PC-9 (cell line): ENCODE data around the gene NTM. TPM values are rescaled to one million over a fixed set of nuclear protein-coding genes. Genes with fewer than 3 reads are reported as not detected.
A peak's percentile ranks its signal among the peaks of the same experiment; 100 is the strongest.

Experiments
- BruUV-seq: library from RNA; stranded (reverse); fragments of 400-500 nt; replicated peaks from 2 replicates; lab custom pipeline; 2021; lab: Mats Ljungman, UMichigan
- CTCF ChIA-PET: fragments of 300-600 bp; sonication (Branson Sonifier 250); formaldehyde crosslinking; loops from one replicate; lab custom pipeline; 2022; ENCODE audit warnings: antibody characterized with exemption; lab: Charles Lee
- POLR2A ChIA-PET: fragments of 300-600 bp; sonication (Branson Sonifier 250); formaldehyde crosslinking; loops from one replicate; lab custom pipeline; 2022; ENCODE audit warnings: antibody characterized with exemption; ENCODE audit not compliant: unreplicated experiment; lab: Charles Lee
- DNase-seq, 2 experiments: peaks; one replicate each; pipeline versions ENCODE4 v3.0.0 to v3.0.0-alpha.2; 2015 to 2022; ENCODE audit warnings: mixed read lengths in 1 of 2
- H2AFZ ChIP-seq: fragments of 200-600 bp; sonication (generic); 2 replicates; pipeline ENCODE4 v1.8.1; 2017; ENCODE audit warnings: antibody characterized with exemption
- H3F3A ChIP-seq: fragments of 200-600 bp; sonication (generic); 2 replicates; pipeline ENCODE4 v1.8.1; 2017; ENCODE audit warnings: antibody characterized with exemption, mild to moderate bottlenecking, low read depth; ENCODE audit not compliant: insufficient read depth
- H3K27ac ChIP-seq: fragments of 200-600 bp; sonication (generic); 2 replicates; pipeline ENCODE4 v1.6.1; 2016; ENCODE audit warnings: mixed run types
- H3K27me3 ChIP-seq: fragments of 200-600 bp; sonication (generic); 2 replicates; pipeline ENCODE4 v1.6.1; 2016; ENCODE audit warnings: low read depth, mixed run types; ENCODE audit not compliant: insufficient read depth
- H3K36me3 ChIP-seq: fragments of 200-600 bp; sonication (generic); 2 replicates; pipeline ENCODE4 v1.6.1; 2016; ENCODE audit warnings: low read depth, mixed run types
- H3K4me1 ChIP-seq: fragments of 200-600 bp; sonication (generic); replicated peaks from 2 replicates; pipeline ENCODE4 v1.6.1; 2016; ENCODE audit warnings: mixed run types; ENCODE audit not compliant: insufficient read depth
- H3K4me2 ChIP-seq: fragments of 200-600 bp; sonication (generic); 2 replicates; pipeline ENCODE4 v1.6.1; 2017; ENCODE audit warnings: mixed run types
- H3K4me3 ChIP-seq: fragments of 200-600 bp; sonication (generic); 2 replicates; pipeline ENCODE4 v1.6.1; 2016; ENCODE audit warnings: mixed run types
- H3K79me2 ChIP-seq: fragments of 200-600 bp; sonication (generic); 2 replicates; pipeline ENCODE4 v1.6.1; 2017; ENCODE audit warnings: low read depth, mixed run types
- H3K9me2 ChIP-seq: fragments of 200-600 bp; sonication (generic); 2 replicates; pipeline ENCODE4 v1.8.1; 2017; ENCODE audit warnings: mild to moderate bottlenecking; ENCODE audit not compliant: insufficient read depth
- H3K9me3 ChIP-seq: fragments of 200-600 bp; sonication (generic); 2 replicates; pipeline ENCODE4 v1.8.1; 2016; ENCODE audit warnings: low read depth; ENCODE audit not compliant: insufficient read depth
- H4K20me1 ChIP-seq: fragments of 200-600 bp; sonication (generic); 2 replicates; pipeline ENCODE4 v1.8.1; 2017; ENCODE audit not compliant: insufficient read depth
- EZH2 ChIP-seq: fragments of 200-600 bp; sonication (generic); IDR thresholded peaks from 2 replicates; pipeline ENCODE4 v1.8.0; 2017; ENCODE audit warnings: antibody characterized with exemption, low read depth
- intact Hi-C: fragments of 100-400 bp; cut with micrococcal nuclease; formaldehyde crosslinking; loops from one replicate; pipeline ENCODE4 v1.10.0; 2022; ENCODE audit not compliant: unreplicated experiment
- total RNA-seq: library from RNA; stranded (reverse); gene quantifications from 2 replicates; pipeline ENCODE4 v1.2.3, GENCODE V29; 2021
- TF ChIP-seq, protein P1 (sequence below): fragments of 200-600 bp; sonication (generic); conservative IDR thresholded peaks from 2 replicates; pipeline ENCODE4 v1.6.1; 2017; ENCODE audit warnings: mixed run types, antibody characterized with exemption, mild to moderate bottlenecking, moderate library complexity

NTM gene
- total RNA-seq, 1 experiment from 2014 or later: not detected

- no peaks in the 10 kb centered on the region for H3K9me3 ChIP-seq
- H3K9me2 ChIP-seq: no peaks in the 10 kb centered on the region
- no peak for DNase-seq
- no peak overlapping the region for H2AFZ ChIP-seq
- H3K27ac ChIP-seq: no peak overlapping the region
- H3F3A ChIP-seq: no peaks in the 10 kb centered on the region
- BruUV-seq: no TSS peak
- no peak overlapping the region for H3K4me3 ChIP-seq
- TF ChIP-seq, protein P1, sequence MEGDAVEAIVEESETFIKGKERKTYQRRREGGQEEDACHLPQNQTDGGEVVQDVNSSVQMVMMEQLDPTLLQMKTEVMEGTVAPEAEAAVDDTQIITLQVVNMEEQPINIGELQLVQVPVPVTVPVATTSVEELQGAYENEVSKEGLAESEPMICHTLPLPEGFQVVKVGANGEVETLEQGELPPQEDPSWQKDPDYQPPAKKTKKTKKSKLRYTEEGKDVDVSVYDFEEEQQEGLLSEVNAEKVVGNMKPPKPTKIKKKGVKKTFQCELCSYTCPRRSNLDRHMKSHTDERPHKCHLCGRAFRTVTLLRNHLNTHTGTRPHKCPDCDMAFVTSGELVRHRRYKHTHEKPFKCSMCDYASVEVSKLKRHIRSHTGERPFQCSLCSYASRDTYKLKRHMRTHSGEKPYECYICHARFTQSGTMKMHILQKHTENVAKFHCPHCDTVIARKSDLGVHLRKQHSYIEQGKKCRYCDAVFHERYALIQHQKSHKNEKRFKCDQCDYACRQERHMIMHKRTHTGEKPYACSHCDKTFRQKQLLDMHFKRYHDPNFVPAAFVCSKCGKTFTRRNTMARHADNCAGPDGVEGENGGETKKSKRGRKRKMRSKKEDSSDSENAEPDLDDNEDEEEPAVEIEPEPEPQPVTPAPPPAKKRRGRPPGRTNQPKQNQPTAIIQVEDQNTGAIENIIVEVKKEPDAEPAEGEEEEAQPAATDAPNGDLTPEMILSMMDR: no peak
- no peak for TF ChIP-seq EZH2
- POLR2A ChIA-PET: no interaction called here
- CTCF ChIA-PET: no interaction called here
- intact Hi-C loops: no loop called here
- H3K4me1 ChIP-seq: no peaks in the 10 kb centered on the region
- H3K79me2 ChIP-seq: no peaks in the 10 kb centered on the region
- H3K27me3 ChIP-seq: no peaks in the 10 kb centered on the region
- H4K20me1 ChIP-seq: no peaks in the 10 kb centered on the region
- no peak overlapping the region for H3K4me2 ChIP-seq
- H3K36me3 ChIP-seq: no peaks in the 10 kb centered on the region
Measured at GRCh38 chr11:132161403-132162078, 791.1 kb downstream of the NTM start.

GRCh38 chr11:132168344-132168981 lies 798.0 kb downstream of the NTM start:
- CTCF ChIA-PET: no interaction called here
- Histone ChIP-seq H3K36me3 (no peaks in the 10 kb centered on the region), H3K9me3 (no peaks in the 10 kb centered on the region), H3K9me2 (no peaks in the 10 kb centered on the region), H3F3A (no peaks in the 10 kb centered on the region), H3K4me2 (no peak overlapping the region), H2AFZ (no peak overlapping the region), H3K27ac (no peak overlapping the region), H3K4me3 (no peak overlapping the region), H3K79me2 (no peaks in the 10 kb centered on the region), H4K20me1 (no peaks in the 10 kb centered on the region), H3K27me3 (no peaks in the 10 kb centered on the region), H3K4me1 (no peaks in the 10 kb centered on the region)
- BruUV-seq: no TSS peak
- intact Hi-C loops: no loop called here
- DNase-seq: peak in 1 of 2 experiments; percentile 0
- TF ChIP-seq, protein P1: no peak
- TF ChIP-seq EZH2: no peak
- POLR2A ChIA-PET: no interaction called here

DNA sequence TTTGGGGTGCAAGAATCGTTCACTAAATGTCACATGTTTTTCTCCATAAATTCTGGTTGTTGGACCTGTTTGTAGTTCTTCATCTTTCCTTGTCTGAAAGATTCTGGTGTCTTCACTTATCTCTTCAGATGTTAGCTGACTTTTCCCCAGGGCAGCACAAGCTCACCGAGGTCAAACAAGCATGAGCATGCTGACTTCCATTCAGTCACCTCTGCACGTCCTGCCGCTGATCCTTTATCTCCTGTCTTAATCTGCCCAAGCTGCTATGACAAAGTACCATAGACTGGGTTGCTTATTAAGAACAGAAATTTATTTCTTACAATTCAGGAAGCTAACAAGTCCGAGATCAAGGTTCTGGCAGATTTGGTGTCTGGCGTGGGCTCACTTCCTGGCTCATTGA lies 800.6 kb downstream of the NTM start:
- no peaks in the 10 kb centered on the region for H3K4me1 ChIP-seq
- H4K20me1 ChIP-seq: no peaks in the 10 kb centered on the region
- intact Hi-C loops: no loop called here
- H3F3A ChIP-seq: no peaks in the 10 kb centered on the region
- TF ChIP-seq, protein P1: no peak
- TF ChIP-seq EZH2: no peak
- ChIA-PET POLR2A (no interaction called here), CTCF (no interaction called here)
- H3K4me3 ChIP-seq: no peak overlapping the region
- H2AFZ ChIP-seq: no peak overlapping the region
- no peak overlapping the region for H3K27ac ChIP-seq
- H3K27me3 ChIP-seq: no peaks in the 10 kb centered on the region
- BruUV-seq: no TSS peak
- no peak overlapping the region for H3K4me2 ChIP-seq
- no peaks in the 10 kb centered on the region for H3K36me3 ChIP-seq
- H3K79me2 ChIP-seq: no peaks in the 10 kb centered on the region
- DNase-seq: no peak
- H3K9me3 ChIP-seq: no peaks in the 10 kb centered on the region
- no peaks in the 10 kb centered on the region for H3K9me2 ChIP-seq
